Ishikawa (cell line): ENCODE data around the gene TSPAN18.

Experiments used
- CEBPB ChIP-seq: IDR thresholded peaks from 2 replicates; pipeline ENCODE4 v1.6.1; 2012
- CREB1 ChIP-seq: IDR thresholded peaks from 2 replicates; pipeline ENCODE4 v1.6.1; 2012; ENCODE audit warnings: low read depth
- EGR1 ChIP-seq: IDR thresholded peaks from 2 replicates; pipeline ENCODE4 v1.6.1; 2012
- EP300 ChIP-seq: IDR thresholded peaks from 2 replicates; pipeline ENCODE4 v1.6.1; 2012; ENCODE audit warnings: borderline replicate concordance
- FOXM1 ChIP-seq: IDR thresholded peaks from 2 replicates; pipeline ENCODE4 v1.6.1; 2012; ENCODE audit warnings: low read depth, borderline replicate concordance
- NFIC ChIP-seq: IDR thresholded peaks from 2 replicates; pipeline ENCODE4 v1.6.1; 2012
- RAD21 ChIP-seq: IDR thresholded peaks from 2 replicates; pipeline ENCODE4 v1.6.1; 2012; ENCODE audit warnings: low read depth
- TAF1 ChIP-seq: IDR thresholded peaks from 2 replicates; pipeline ENCODE4 v1.6.1; 2012; ENCODE audit warnings: low read depth, mild to moderate bottlenecking
- TCF12 ChIP-seq: IDR thresholded peaks from 2 replicates; pipeline ENCODE4 v1.6.1; 2012; ENCODE audit warnings: low read depth
- TEAD4 ChIP-seq: IDR thresholded peaks from 2 replicates; pipeline ENCODE4 v1.6.1; 2012
- YY1 ChIP-seq: IDR thresholded peaks from 2 replicates; pipeline ENCODE4 v1.6.1; 2012; ENCODE audit warnings: low read depth
- ZBTB7A ChIP-seq: IDR thresholded peaks from 2 replicates; pipeline ENCODE4 v1.6.1; 2012; ENCODE audit warnings: low read depth
- TF ChIP-seq, protein P1 (sequence below): IDR thresholded peaks from 2 replicates; pipeline ENCODE4 v1.6.1; 2012; ENCODE audit warnings: low read depth, mild to moderate bottlenecking
- TF ChIP-seq, protein P2 (sequence below): IDR thresholded peaks from 2 replicates; pipeline ENCODE4 v1.6.1; 2012
- TF ChIP-seq, protein P3 (sequence below): IDR thresholded peaks from 2 replicates; pipeline ENCODE4 v1.6.1; 2012

The TSPAN18 gene

DNA sequence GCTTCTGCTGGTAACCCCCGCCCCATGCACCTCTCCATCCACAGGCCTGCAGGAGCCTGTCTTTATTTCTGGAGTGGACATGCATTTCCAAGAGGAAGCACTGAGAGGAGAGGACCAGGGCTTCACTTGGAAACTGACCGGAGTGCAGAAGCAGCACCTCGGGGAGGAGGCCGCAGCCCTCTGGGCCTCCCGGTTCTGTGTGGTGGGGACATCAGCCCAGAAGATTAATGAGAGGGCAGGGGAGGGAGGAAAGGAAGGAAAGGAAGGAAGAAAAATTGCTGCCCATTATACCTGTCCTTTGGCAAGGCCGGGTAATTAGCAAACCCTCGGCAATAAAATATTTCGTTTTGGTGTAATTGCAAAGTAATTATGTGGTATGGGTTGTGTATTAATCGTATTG lies 126.9 kb downstream of the TSPAN18 start:
- no peak for TF ChIP-seq FOXM1
- TF ChIP-seq CREB1: no peak
- TF ChIP-seq TCF12: no peak
- no peak for TF ChIP-seq RAD21
- no peak for TF ChIP-seq NFIC
- no peak for TF ChIP-seq EGR1
- TF ChIP-seq, protein P1, sequence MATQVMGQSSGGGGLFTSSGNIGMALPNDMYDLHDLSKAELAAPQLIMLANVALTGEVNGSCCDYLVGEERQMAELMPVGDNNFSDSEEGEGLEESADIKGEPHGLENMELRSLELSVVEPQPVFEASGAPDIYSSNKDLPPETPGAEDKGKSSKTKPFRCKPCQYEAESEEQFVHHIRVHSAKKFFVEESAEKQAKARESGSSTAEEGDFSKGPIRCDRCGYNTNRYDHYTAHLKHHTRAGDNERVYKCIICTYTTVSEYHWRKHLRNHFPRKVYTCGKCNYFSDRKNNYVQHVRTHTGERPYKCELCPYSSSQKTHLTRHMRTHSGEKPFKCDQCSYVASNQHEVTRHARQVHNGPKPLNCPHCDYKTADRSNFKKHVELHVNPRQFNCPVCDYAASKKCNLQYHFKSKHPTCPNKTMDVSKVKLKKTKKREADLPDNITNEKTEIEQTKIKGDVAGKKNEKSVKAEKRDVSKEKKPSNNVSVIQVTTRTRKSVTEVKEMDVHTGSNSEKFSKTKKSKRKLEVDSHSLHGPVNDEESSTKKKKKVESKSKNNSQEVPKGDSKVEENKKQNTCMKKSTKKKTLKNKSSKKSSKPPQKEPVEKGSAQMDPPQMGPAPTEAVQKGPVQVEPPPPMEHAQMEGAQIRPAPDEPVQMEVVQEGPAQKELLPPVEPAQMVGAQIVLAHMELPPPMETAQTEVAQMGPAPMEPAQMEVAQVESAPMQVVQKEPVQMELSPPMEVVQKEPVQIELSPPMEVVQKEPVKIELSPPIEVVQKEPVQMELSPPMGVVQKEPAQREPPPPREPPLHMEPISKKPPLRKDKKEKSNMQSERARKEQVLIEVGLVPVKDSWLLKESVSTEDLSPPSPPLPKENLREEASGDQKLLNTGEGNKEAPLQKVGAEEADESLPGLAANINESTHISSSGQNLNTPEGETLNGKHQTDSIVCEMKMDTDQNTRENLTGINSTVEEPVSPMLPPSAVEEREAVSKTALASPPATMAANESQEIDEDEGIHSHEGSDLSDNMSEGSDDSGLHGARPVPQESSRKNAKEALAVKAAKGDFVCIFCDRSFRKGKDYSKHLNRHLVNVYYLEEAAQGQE: no peak
- TF ChIP-seq YY1: no peak
- no peak for TF ChIP-seq TEAD4
- no peak for TF ChIP-seq CEBPB
- TF ChIP-seq, protein P2, sequence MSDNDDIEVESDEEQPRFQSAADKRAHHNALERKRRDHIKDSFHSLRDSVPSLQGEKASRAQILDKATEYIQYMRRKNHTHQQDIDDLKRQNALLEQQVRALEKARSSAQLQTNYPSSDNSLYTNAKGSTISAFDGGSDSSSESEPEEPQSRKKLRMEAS: no peak
- no peak for TF ChIP-seq TAF1

DNA sequence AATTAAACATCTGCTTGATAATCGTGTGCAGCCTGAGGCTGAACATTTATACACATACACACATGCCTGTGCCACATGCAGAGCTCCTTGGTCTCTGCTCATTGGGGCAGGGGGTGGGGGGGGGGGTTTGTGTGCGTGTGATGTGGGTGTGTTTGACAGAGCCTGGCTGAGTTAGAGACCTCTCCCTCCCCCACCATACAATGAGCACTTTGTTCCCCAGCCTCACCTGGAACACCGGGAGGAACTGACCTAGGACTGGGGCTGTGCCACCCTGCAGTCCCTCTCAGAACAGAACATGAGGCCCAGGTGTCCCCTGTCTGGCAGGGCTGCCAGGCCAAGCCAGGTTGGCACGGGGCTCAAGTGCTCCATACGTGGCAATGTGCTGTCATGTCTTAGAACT lies 127.3 kb downstream of the TSPAN18 start:
- TF ChIP-seq TCF12 (no peak), EP300 (no peak), FOXM1 (no peak), CREB1 (no peak), EGR1 (no peak), TEAD4 (no peak), NFIC (no peak), ZBTB7A (no peak), RAD21 (no peak), TAF1 (no peak)
- TF ChIP-seq, protein P1: no peak

DNA sequence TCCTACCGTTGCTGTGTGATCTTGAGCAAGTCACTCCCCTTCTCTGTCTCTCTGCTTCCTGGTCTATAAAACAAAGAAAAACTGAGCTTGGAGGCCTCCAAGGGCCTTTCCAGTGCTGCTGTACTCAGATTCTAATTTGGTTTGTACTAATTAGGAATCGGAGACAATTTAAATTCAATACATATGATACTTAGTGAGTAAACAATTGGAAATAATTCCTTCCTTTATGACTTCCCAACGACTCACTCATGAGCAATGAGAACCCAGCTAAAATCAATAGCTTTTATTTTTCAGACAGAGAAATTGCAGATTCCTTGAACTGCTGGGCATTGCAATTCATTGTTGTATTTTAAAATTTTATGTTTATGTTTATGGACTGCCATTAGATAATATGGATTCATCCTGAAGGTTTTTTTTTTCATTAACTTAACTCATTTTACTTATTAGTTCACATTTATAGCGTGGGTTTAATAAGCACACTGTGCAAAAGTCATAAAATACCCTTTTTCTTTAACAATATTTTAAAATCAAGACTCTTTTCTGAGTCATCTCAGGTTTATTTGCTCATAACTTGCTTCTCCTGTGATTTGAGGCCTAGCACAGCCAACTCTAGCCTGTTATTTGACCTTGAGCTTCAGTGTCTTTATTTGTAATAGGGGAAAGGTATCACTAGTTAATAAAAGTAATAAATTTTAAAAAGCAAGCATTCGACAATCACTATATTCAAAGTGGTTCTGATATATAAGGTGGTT lies 128.2 kb downstream of the TSPAN18 start:
- TF ChIP-seq RAD21 (no peak), TCF12 (no peak), TEAD4 (no peak), YY1 (no peak), FOXM1 (no peak)

DNA sequence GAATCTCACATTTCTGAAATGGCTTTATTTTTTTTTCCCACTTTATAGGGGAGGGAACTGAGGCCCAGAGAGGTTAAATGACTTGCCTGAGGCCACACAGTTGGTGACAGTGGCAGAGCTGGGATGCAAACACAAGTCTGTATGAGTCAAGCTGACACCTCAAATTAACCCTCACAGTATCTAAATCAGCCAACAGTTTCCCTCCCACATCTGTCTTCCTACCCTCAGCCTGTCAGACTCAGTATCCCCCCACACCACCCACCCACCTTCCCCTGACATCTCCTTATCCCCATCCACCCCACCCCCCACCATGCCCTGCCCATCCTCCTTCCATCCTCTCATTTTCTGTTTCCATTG lies 128.7 kb downstream of the TSPAN18 start:
- TF ChIP-seq ZBTB7A (no peak), NFIC (no peak), TEAD4 (no peak)

DNA sequence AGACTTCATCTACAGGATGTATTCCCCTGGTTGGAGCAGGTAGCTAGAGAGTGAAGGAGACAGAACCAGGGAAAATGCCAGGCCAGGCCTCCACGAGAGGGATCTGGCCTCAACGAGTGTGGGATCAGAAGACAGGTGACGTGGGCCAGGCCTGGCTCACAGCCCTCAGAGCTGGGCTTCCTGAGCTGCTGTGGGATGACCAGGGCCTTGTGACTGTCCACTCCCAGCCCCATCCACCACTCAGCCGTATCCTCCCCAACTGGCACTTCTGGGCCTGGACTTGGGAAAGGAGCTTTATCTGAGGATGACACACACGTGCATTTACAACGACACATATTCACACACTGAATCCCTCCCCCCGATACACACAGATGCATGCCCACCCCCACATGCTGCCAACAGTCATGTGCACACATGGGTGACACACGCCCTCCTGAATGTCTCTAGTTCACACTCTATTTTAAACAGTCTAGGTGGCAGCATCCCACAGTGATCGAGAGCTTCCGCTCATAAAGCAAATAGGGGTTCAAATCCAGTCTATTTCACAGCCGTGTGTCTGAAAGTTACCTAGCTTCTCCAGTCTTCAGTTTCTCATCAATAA lies 130.8 kb downstream of the TSPAN18 start:
- TF ChIP-seq TEAD4: no peak
- TF ChIP-seq NFIC: no peak
- TF ChIP-seq EP300: no peak
- TF ChIP-seq YY1: no peak
- TF ChIP-seq ZBTB7A: no peak
- no peak for TF ChIP-seq EGR1
- TF ChIP-seq TCF12: no peak
- TF ChIP-seq FOXM1: no peak

DNA sequence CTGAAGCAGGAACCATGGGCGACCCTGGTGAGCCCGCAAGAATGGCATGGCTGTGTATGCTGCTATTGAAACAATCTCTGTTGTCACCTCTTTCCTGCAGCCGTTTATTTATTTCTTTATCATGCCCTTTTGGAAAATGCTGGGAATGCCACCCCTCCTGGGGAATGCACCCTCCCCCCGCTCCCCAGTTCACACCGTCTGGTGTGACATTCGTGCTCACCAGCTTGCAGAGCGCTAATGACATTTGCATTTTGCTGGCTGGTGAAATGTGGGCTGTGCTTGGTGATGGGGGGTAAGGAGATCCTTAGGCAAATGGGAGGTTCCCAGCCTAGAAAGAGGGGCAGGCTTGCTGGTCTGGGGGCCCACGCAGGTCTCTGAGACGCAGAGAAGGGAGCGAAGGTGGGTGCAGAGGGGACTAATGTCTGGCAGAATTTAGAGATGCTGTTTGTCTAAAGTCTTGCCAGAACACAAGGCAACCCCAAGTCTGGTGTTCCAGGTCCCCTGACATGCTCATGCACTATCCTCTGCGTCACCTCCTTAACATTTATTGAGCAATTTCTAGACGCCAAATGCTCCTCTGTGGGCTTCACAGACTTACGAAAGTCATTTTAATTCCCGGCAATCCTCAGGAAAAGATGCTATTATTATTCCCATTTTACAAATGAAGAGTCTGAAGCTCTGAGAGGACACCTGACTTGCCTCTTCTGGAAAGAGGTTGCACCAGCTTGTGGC lies 132.2 kb downstream of the TSPAN18 start:
- no peak for TF ChIP-seq ZBTB7A
- TF ChIP-seq EP300: no peak
- no peak for TF ChIP-seq RAD21
- no peak for TF ChIP-seq NFIC
- TF ChIP-seq, protein P2: no peak
- no peak for TF ChIP-seq YY1
- no peak for TF ChIP-seq TCF12
- TF ChIP-seq, protein P1: no peak
- TF ChIP-seq EGR1: no peak
- TF ChIP-seq, protein P3, sequence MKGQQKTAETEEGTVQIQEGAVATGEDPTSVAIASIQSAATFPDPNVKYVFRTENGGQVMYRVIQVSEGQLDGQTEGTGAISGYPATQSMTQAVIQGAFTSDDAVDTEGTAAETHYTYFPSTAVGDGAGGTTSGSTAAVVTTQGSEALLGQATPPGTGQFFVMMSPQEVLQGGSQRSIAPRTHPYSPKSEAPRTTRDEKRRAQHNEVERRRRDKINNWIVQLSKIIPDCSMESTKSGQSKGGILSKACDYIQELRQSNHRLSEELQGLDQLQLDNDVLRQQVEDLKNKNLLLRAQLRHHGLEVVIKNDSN: no peak
- no peak for TF ChIP-seq TAF1
- no peak for TF ChIP-seq FOXM1
